NCI-H146 (cell line): ENCODE measurements around the gene NUP62.
"Not testable (repeated sequence)": the region's sequence is repeated elsewhere in the genome, so short reads cannot be mapped to it uniquely, and the experiment has no call there.

Source experiments
- DNase-seq: peaks from one replicate; lab custom pipeline; 2025; lab: John Stamatoyannopoulos, UW

Gene NUP62

DNA sequence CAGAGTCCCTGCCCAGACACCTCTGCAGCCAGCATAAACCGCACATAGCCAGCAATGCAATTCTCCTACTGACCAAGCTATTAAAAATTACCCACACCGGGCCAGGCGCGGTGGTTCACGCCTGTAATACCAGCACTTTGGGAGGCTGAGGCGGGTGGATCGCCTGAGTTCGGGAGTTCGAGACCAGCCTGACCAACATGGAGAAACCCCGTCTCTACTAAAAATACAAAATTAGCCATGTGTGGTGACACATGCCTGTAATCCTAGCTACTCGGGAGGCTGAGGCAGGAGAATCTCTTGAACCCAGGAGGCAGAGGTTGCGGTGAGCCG lies 4.5 kb downstream of the NUP62 start:
- DNase-seq, result not testable (repeated sequence)

DNA sequence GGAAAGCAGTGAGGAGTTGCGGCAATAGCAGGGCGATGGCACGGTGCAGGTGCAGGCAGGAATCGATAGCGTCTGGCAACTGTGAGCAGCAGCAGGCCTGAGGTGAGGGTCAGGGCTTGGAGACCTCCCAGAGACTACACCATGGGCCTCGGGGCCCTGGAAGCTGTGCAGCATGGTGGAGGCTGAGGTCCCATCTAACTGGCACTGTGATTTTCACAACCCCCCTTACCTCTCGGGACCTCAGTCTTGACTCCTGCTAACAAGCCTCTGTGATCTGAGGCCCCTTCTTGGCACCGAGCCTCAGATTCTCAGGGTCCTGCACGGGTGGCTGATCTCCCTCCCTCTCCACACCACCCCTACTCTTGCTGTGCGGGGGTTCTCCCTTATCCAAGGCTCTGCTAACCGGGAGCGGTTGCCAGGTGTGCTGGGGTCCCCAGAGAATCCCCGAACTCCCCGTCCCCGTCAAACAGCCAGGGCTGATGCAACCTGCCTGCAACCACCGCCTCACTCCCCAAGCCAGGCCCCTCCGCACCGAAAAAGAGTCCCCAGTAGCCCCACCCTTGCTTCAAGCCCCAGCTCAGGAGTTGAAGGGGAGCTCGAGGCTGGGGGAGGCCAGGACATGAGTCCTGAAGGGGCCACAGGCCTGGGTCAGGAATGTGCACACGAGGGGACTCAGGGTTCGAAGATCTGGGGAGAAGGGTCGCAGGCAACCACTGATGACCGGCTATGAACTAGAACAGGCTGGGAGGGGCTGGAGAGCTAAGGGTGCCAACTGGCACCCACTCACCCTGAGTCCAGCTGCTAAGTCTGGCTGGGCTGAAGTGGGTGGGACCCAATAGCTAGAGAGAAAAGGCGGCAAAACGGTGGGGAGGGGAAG lies 5.1 kb downstream of the NUP62 start:
- DNase-seq, result no peak

DNA sequence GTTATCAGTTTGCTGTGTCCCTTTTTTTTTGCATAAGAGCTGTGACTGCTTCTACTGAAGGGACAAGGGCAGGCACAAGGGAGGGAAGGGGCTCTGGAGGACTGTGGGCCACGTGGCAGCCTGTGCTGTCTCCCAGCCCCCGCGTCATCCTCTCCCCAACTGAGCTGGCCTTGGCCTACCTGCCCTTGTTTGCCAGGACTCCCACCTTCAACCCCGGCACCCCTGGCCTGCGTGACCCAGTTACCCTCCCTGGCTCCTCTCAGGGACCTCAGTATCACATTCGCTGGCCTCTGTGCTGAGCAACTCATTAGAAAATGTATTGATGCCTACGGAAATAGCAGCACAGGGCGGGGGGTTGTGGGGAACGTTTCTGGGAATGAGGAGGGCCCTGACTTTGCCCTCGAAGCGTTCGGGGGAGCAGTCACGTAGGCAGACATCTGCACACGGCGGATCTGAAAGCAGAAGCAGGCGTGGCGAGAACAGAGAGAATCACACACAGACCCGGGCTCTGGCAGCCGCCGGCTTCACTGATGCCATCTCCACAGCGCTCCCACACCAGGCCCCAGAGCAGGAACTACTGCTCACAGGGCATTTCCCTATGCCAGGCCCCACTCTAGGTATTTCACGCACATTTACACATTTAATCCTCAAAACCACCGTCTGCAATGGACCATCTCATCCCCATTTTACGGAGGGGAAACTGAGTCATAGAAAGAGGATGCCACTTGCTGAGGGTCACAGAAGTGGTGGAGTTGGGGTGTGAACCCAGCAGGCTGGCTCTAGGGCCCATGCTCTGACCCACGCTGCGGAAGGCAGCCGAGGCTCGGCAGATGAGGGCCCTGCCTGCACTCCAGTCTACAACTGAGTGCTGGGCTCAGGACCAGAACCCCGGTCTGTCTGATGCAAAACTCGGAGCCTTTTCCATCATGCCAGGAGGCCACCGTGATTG lies 6.0 kb downstream of the NUP62 start:
- no peak for DNase-seq

DNA sequence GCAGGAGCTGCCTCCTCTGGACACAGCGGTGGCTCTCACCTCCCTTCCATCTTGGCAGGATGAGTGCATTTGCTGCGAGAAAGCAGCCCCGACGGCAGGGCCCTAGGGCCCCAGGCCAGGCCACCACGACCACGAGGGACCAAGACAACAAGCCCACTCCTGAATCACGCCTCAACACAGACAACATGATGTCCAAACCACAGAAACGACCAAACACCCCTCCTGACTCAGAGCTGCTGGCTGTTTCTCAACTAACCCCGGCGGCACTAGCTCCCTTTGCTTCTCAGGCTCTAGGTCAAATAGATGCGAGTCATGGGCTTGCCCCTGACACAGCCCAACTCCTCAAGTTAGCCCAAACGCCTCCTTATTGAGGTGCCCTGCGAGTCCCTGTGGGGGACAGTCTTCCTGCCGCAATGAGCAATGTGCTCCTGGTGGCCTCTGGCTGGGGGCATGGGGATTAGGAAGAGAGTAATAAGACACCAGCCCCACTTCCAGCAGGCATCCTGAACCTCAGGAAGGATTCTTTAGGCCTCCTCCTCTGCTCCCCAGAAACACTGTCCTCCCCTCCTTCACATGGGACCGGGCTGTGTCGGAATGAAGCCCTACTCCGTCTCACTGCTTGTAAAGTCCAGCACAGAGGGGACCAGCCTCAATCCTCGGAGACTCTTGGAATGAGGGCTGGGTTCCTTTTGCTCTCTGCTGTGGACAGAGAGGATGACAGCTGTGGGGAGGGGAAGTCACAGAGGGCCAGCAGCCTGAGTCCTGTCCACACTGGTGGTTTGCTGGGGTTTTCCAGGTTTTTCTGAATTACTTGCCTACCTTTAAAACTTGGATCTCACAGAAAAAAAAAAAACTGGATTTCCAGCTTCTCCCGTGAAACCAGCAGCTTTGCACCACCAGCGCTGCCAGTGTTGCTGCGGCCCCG lies 7.2 kb downstream of the NUP62 start:
- no peak for DNase-seq

DNA sequence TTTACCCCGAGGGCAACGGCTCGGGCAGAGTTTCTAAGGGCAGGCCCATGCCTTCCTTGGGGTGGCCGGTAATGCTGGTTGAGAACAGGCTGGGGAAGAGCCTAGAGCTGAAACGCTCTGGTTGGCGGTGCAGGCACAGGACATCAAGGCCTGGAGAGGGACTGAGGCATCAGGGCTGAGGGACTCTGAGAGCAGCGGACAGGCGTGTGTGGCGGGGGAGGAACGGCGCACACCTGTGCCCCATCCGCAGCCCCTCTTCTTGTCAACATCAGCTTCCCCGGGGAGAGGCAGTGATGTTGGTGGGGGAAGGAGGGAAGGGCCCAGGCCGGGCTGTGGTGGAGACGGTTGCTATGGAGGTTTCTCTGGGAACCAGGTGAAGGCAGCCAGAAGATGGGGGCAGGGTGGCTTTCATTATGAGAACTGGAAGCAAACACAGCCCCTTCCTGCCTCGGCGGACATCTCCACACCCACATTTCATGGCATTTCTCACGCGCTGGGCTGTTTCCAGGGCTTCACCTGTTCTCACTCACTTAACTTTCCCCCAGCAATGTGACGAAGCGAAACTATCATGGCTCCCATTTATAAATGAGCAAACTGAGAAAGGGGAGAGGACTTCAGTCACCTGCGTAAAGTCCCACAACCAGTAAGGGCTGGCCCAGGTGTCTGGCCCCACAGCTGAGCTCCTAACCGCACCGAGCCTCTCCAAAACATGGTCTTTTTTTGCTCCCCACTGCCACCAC lies 8.5 kb downstream of the NUP62 start:
- DNase-seq, result peak; percentile 27

DNA sequence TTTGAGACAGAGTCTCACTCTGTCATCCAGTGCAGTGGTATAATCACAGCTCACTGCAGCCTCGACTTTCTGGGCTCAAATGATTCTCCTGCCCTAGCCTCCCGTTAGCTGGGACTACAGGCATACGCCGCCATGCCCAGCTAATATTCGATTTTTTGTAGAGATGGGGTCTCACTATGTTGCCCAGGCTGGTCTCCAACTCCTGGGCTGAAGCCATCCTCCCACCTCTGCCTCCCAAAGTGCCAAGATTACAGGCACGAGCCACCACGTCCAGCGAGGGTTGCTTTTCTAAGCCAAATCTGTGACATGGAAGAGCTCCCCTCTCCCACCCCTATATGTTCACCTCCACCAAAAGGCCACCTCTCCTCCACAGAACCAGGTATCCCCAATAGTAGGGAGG lies 11.2 kb downstream of the NUP62 start:
- no peak for DNase-seq

DNA sequence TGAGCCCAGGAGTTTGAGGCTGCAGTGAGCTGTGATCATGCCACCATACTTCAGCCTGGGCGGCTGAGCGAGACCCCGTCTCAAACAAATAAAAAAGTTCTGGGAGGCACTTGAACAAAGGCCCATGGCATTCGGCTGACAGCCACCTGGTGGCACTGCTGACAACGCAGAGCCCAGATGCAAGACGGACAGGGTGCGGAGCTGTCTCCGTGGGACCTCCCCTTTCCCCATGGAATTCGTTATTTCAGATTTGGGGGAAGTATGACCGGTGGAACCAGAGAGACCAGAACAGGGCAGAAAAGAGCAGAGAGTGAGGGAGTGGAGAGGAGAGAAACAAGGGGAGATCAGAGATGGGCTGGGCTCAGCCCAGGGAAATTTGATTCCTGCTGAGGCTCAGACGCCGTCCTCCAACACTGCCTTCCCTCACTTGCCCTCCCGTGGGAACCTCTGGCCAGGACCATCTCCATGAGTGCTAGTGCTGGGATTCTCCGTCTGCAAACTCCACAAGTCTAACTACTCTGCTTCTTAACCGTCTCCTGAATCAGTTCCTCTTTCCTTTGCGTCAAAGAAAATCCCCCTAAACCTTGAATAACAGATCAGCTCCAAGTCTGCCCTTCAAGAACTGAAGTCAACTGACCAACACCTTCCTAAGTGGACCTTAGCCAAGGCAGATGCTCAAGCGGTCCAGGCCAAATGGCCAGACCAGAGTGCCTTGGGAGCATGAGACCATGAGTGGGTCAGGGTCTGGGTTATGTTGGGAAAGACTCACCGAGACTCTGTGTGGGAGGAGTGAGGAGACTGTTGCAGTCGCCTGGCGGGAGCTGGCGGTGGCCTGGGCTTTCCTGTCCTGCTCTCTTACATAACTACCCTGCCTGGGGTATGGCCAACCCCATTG lies 12.2 kb downstream of the NUP62 start:
- DNase-seq, result no peak

DNA sequence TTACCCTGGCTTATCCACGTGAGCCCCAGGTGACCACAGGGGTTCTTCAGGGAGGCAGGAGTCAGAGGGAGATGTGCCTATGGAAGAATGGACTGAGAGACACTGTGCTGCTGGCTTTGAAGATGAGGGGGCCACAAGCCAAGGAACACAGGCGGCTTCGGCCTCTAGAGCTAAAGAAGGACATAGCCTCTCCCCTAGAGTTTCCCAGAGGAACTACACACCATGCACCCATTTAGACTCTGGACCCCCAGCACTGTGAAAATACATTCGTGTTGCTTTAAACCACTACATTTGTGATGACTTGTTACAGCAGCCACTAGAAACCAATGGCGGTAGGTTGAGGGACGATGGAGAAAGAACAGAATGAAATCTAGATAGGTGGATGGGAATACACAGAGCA lies 14.0 kb downstream of the NUP62 start:
- DNase-seq, result no peak

DNA sequence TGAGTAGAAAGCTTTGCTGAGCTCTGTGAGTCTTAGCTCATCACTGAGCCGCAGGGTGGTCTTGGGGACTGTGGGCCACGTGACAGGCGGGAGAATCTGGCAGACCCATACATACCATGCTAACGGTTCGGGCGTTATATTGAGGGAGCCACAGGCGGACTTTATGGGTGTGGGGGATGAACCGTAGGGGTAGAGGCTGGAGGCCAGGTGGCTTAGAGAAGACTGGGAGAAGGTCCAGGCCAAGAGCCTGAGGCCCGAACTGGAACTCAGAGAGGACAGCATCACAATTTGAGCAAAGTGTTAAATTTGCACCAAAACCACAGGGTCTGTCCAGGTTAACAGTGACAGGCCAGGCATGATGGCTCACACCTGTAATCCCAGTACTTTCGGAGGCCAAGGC lies 15.6 kb downstream of the NUP62 start:
- no peak for DNase-seq

DNA sequence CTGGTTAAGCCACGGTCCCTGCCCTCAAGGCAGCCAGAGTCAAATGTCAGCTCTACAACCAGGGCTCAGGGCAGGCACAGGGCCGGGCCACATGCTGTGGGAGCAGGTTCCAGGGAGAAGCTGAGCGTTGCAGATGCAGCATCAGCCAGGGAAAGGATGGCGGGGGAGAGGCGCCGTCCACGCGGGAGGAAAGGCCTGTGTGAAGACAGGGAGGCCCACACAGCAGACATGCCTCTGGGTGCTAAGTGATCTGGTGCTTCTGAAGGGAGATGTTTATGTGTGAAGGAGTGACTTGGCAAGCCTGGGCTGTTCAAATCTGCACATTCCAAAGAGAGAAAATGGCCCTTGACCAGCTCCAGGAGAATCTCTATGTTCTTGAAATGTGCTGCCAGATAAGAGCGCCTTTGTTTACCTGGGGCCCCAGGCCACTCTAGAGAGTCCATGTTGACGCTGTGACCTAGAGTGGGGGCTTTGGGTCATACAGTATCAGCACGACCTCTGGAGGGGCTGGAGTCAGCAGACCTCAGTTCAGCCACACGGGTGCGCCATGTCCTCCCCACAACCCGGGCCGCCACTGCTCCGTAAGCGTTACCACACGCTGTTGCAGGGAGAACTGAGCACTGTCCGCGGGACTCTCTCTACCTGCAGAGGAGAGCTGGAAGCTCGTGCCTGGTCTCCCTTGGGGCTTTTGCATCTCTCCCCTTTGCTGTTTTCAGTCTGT lies 16.2 kb downstream of the NUP62 start:
- DNase-seq, result no peak

DNA sequence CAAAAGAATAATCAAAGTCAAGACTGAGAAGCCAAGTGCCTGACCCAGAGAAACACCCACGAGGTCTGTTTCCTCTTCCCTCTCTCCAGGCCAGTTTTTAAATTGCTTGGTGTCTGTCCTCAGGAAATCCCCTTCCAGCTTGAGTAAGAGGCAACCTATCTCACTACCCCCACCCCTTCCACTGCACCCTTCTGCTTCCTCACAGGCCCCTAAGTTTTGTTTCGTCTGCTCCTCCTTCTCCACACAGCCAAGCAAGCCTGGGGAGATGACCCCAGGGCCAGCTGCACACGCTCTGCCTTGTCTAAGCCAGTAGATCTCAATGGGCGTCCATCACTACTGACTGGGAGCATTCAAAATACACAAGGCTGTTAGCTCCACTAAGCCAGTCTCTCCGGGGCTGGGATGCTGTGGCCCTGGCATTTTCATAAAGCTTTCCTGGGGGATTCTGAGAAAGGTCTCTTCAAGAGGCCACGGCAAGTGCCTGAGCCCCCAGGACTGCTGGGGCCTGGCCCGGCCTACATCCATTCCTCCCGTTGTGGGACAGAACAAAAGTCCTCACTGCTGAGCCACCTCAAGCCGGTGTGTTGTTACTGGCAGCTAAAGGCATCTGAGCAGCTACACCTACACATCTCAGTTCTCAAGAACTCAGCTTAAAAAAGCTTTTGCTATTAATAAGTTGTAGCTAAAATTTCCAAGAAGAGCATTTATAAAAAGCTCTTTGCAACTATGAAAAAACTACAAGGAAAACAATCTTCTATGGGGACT lies 17.7 kb downstream of the NUP62 start:
- DNase-seq, result no peak

DNA sequence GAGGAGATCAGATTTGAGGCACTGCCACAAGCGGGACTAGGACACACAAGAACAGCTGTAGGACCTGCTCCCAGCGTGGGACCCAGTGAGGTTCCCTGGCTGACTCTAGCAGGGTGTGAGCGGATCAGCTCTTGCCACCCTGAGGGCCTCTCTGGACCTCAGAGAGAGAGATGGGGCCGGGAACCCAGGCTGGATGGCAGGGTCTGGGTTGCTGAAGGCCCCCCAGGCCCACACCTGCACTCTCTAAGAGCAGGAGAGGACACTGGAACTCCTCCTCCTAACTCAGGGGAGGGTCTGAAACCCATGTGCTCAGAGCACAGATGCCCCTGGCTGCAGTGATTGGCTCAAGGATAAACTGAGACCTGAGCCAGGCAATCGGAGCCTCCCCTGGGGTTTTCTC lies 19.1 kb downstream of the NUP62 start:
- DNase-seq, result no peak

DNA sequence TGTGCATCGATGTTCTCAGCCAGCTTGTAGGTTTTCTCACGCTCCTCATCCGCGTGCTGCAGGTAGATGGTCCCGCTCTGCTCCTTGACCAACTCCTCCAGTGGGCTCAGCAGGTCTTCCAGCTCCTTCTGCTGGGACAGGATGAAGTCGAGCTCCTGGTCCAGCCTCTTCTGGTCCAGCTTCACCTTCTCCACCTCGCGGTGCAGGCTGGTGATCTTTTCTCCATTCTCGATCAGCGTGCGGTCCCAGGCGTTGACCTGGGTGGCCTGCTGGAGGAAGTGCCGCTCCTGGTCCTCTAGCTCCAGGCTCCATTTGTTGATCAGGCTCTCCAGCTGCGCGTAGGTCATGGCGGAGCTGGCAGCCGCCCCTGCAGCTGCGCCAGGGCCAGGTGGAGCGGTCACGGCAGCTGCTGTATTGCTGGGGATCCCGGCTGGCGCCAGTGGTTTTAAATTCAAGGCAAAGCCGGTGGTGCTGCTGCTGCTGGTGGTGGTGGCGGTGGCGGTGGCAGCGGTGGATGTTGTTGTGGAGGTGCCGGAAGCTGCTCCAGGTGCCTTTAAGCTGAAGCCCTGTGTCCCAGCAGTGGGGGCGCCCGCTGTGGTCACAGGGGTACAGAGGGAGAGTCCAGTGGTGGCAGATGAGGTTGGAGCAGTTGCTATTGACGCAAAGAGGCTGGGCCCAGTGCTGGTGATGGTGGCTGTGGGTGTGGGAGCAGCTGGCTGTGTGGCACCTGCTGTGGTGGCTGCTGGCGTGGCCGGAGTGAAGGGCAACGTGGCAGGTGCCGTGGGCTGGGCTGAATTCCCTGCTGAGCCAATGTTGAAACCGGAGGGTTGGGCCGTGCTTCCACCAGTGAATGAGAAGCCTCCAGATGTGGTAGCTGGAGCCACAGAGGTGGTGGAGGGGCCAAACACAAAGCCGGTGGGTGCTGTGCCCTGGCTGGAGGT lies 20.6 kb downstream of the NUP62 start:
- DNase-seq, result no peak

DNA sequence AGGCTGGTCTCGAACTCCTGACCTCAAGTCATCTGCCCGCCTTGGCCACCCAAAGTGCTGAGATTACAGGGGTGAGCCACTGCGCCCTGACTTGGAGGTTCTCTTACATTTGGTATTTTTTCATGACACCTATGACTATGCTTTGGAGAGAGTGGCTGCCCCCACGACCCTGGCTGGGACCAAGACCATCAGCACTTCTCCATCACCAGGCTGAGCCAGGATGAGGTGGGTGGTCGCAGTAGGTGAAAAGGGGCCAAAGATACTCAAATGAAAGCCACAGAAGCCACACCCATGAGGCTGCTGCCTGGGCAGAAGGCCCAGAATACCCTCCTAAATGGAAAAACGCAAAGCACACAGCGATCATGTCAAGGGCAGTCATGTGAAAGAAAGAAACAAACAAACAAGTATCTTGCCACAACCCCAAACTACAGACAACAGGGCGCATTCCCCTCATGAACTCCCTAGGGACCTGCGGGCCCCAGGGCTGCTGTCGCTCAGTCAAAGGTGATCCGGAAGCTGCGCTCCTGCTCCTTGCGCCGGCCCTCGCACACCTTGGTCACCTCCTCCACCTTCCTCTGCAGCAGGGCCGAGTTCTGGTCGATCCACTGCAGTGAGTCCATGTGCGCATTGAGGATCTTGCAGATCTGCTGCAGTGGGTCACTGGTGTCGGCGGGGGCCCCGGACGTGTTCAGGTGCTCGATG lies 21.4 kb downstream of the NUP62 start:
- no peak for DNase-seq

DNA sequence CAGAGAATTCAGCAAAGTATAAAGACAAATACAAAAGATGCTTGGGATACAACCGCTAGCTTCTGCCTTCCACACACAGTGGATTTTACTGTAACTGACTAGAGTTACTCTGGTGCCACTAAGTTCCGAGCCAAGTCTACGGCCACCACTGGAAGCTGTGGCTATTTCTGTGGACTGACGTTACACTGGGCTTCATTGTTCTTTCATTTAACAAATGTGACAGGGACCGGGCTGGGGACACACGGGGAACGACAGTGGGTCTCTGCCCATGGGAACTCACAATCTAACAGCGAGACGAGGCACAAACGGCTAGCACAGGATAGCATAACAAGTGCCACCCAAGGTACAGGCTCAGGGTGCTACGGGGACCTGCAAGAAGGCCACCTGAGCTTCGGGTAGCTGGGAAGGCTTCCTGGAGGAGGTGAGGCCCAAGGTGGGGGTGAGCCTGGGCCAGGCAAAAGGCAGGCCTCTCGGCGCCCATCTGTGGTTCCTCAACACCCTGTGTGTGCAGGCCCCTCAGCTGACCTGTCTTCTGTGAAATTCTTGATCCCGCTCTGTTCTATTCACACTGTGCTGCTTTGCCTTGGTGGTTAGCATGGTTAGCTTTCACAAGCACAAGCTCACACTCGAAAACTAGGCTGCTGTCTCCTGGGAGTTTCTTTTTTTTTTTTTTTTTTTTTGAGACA lies 22.3 kb downstream of the NUP62 start:
- DNase-seq, result no peak

DNA sequence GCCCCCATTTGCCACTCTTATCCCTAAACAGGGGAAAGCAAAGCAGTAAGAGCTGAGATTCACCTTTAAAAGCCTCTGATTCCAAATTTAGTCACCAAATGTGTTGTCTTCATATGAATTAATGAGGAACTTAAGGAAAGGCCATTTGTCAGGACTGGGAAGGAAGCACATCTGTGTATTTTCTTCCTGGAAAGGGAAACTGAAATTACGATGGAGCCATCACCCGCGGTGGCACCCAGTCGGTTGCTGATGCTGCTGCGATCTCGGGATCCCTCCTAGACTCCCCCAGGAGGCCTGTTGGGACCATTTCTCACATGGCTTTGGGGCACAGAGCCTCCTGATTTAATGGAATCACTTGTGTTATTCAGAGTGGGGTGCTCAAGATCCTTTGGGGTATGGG lies 25.2 kb downstream of the NUP62 start:
- no peak for DNase-seq
